ENCODE data around the gene FOXF2. TPM values are rescaled to one million over a fixed set of nuclear protein-coding genes. Genes with fewer than 3 reads are reported as not detected.

The FOXF2 gene
- total RNA-seq, 4 donors from 2014 or later: 0.34 to 12.4 (median 4.0) TPM

GRCh38 chr6:1395941-1396908, 6.8 kb downstream of the FOXF2 start:
- no peak for DNase-seq
- Histone ChIP-seq H3K4me3 (peak overlapping the region in 2 of 4 donors; percentile 5 to 16), H3K27ac (peak overlapping the region; percentile 59 to 90 (median 85)), H3K9me3 (no peaks in the 10 kb centered on the region), H3K4me1 (peaks cover 3 to 42% (median 16%) of the 10 kb centered on the region in 3 donors), H3K27me3 (peaks cover 9 to 100% (median 10%) of the 10 kb centered on the region in 4 donors), H3K36me3 (no peaks in the 10 kb centered on the region)
- TF ChIP-seq CTCF (IDR thresholded peaks at IDR 0.05): no peak
- no peak for TF ChIP-seq POLR2A (IDR thresholded peaks at IDR 0.05)
- 47 to 58% methylated on average over 7 to 9 of the region's 15 CpGs for WGBS, 2 donors
- intact Hi-C loops (cut with DNase I): no loop called here

- peak overlapping the region in 2 of 4 donors; percentile 87 to 90 for H3K27ac ChIP-seq
- H3K4me1 ChIP-seq: peaks cover 3 to 42% (median 16%) of the 10 kb centered on the region in 3 donors
- intact Hi-C loops (cut with DNase I): no loop called here
- no peak for TF ChIP-seq POLR2A (IDR thresholded peaks at IDR 0.05)
- TF ChIP-seq CTCF (IDR thresholded peaks at IDR 0.05): peak; percentile 80 to 91 (median 90)
- H3K4me3 ChIP-seq: no peak overlapping the region
- 23 to 26% methylated on average over 28 of the region's 28 CpGs for WGBS, 2 donors
- H3K9me3 ChIP-seq: no peaks in the 10 kb centered on the region
- no peaks in the 10 kb centered on the region for H3K36me3 ChIP-seq
- peaks cover 9 to 99% (median 10%) of the 10 kb centered on the region in 4 donors for H3K27me3 ChIP-seq
- DNase-seq: no peak
These were observed 7.8 kb downstream of the FOXF2 start for GRCh38 chr6:1396952-1397868.

GRCh38 chr6:1399085-1399780, 9.9 kb downstream of the FOXF2 start:
- intact Hi-C loops (cut with DNase I): no loop called here
- Histone ChIP-seq H3K9me3 (no peaks in the 10 kb centered on the region), H3K4me1 (peaks cover 0 to 25% (median 3%) of the 10 kb centered on the region in 3 donors), H3K27ac (no peak overlapping the region), H3K36me3 (no peaks in the 10 kb centered on the region), H3K4me3 (no peak overlapping the region), H3K27me3 (peaks cover 0 to 81% (median 0%) of the 10 kb centered on the region in 4 donors)
- 40 to 51% methylated on average over 3 of the region's 3 CpGs for WGBS, 2 donors
- no peak for DNase-seq
- TF ChIP-seq CTCF (IDR thresholded peaks at IDR 0.05) (no peak), POLR2A (IDR thresholded peaks at IDR 0.05) (no peak)

GRCh38 chr6:1400126-1400850, 10.9 kb downstream of the FOXF2 start:
- Histone ChIP-seq H3K27me3 (peaks cover 0 to 71% (median 0%) of the 10 kb centered on the region in 4 donors), H3K27ac (peak overlapping the region in 1 of 4 donors; percentile 16), H3K4me1 (peaks cover 0 to 21% (median 3%) of the 10 kb centered on the region in 3 donors), H3K36me3 (no peaks in the 10 kb centered on the region), H3K9me3 (no peaks in the 10 kb centered on the region), H3K4me3 (no peak overlapping the region)
- 80 to 85% methylated on average over 13 to 25 of the region's 30 CpGs for WGBS, 2 donors
- no peak for TF ChIP-seq CTCF (IDR thresholded peaks at IDR 0.05)
- TF ChIP-seq POLR2A (IDR thresholded peaks at IDR 0.05): no peak
- intact Hi-C loops (cut with DNase I): no loop called here
- DNase-seq: no peak

Measured in esophagus squamous epithelium (tissue), 5 donors.